Measurements from ENCODE around the gene PGPEP1.
"Not testable (repeated sequence)": the region's sequence is repeated elsewhere in the genome, so short reads cannot be mapped to it uniquely, and the experiment has no call there.

The PGPEP1 gene

DNA sequence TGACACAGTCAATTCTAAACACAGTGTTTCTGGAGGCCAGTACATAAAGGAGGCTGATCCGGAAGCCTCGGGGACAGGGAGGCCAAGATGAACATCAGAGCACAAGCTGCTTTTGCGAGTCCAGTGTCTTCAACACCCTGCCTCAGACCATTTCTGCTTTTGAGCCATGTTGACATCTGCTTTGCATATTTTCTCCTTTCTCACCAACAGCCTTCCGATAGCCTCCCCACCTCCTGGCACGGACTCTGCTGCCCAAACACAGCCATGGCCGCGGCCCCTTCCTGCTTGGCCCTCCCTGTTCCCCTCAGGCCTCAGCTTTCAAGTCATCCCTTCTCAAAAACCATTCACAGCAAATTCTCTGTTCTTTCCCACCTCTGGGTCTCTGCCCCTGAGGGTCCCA lies 53.4 kb downstream of the PGPEP1 start:
- no peak for FAIRE-seq

DNA sequence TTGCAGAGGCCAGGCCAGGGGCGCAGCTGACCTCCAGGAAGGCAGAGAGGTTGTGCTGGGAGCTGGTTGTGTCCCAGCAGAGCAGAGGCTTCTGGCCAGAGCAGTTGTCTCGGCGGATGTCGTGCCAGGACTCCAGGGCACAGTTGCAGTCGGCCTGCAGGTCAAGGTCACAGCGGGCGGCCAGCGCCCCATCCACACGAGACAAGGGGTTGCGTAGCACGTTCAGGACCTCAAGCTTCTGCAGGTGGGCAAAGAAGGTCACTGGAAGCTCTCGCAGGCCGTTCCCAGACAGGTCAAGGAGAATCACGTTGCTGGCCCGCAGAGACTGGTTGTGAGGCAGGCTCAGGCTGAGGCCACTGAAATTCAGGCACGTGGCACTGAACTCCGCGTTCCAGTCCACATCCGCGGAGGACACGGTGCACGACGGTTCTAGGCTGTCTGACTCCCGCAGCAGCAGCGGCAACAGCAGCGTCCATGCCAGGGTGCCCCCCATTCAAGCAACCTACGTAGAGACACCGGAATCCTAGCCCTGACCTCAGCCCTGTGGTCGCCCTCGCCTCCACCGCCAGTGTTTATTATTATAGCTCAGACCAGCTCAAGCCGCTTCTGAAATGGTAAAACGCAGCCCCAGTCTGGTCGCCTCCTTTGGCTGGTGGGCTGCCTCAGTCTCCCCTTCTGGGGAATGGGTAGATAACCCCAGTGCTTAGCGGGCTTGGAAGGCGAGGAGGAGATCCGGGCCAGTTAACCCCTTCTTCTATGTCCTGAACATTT lies 56.3 kb downstream of the PGPEP1 start:
- no peak for FAIRE-seq

- no peak for FAIRE-seq
These were observed 57.1 kb downstream of the PGPEP1 start, which contains the start of gene LRRC25 for GRCh38 chr19:18397242-18398202. Gene LRRC25, minus strand, starts transcription at chr19:18397622. Its CDS starts 659 bp downstream, at chr19:18396963.

DNA sequence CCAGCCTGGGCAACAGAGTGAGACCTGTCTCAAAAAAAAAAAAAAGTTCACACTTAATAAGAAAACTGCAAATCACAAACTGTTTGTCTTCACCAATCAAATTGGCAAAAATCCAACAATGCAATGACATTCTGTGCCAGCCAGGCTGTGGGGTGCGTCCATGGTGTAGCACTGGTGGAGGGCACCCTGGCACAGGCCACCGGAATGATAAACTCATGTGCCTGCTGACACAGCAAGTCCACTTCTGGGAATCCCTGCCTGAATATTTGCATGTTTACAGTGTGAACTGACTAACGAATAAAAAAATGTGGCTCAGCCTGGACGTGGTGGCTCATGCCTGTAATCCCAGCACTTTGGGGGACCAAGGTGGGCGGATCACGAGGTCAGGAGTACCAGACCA lies 58.6 kb downstream of the PGPEP1 start:
- FAIRE-seq: no peak

GRCh38 chr19:18401580-18402112 lies 61.2 kb downstream of the PGPEP1 start:
- no peak for FAIRE-seq

DNA sequence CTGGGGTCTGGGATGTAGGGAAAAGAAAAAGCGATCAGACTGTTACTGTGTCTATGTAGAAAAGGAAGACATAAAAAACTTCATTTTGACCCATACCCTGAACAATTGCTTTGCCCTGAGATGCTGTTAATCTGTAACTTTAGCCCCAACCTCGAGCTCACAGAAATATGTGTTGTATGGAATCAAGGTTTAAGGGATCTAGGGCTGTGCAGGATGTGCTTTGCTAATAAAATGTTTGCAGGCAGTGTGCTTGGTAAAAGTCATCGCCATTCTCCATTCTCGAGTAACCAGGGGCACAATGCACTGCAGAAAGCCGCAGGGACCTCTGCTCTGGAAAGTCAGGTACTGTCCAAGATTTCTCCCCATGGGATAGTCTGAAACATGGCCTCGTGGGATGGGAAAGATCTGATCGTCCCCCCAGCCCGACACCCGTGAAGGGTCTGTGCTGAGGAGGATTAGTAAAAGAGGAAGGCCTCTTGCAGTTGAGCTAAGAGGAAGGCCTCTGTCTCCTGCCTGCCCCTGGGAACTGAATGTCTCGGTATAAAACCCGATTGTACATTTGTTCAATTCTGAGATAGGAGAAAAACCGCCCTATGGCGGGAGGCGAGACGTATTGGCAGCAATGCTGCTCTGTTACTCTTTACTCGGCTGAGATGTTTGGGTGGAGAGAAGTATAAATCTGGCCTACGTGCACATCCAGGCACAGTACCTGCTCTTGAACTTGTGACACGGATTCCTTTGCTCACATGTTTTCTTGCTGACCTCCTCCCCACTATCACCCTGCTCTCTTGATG lies 62.3 kb downstream of the PGPEP1 start:
- not testable (repeated sequence) for FAIRE-seq

GRCh38 chr19:18405754-18406153 lies 65.4 kb downstream of the PGPEP1 start:
- not testable (repeated sequence) for FAIRE-seq

GRCh38 chr19:18406749-18407148 lies 66.4 kb downstream of the PGPEP1 start:
- FAIRE-seq: no peak

- FAIRE-seq: no peak
These were observed 67.7 kb downstream of the PGPEP1 start for GRCh38 chr19:18408053-18408476.

DNA sequence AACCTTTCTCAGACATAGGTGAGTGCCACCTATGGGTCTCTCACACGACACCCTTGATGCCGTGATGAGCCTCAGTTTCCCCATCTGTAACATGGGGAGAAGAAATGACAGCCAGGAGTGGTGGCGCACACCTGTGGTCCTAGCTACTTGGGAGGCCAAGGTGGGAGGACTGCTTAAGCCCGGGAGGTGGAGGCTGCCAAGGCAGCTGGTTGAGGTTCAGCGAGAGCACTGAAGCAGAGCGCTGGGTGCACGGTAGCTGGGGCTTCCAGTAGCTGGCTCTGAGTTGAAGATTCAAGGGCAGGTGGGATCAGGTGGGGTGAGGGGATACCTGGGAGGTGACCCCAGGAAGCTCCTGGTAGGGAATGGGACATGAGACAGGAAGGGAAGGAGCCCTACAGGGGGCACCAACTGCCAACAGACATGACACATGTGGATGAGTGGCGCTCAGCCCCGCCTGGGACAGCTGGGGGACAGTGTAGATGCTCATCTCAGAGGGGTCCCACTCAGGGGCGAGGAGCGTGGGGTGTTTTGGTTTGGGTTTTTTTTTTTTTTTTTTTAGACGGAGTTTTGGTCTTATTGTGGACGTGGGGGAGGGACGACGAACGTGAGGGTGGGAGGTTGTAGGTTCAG lies 72.3 kb downstream of the PGPEP1 start:
- no peak for FAIRE-seq

- FAIRE-seq: no peak
These were observed 74.2 kb downstream of the PGPEP1 start for GRCh38 chr19:18414504-18415177.

- FAIRE-seq: no peak
These were observed 74.9 kb downstream of the PGPEP1 start for GRCh38 chr19:18415178-18415867.

GRCh38 chr19:18416778-18417249 lies 76.4 kb downstream of the PGPEP1 start:
- FAIRE-seq: no peak

- no peak for FAIRE-seq
These were observed 77.0 kb downstream of the PGPEP1 start for GRCh38 chr19:18417250-18418028.

GRCh38 chr19:18418029-18418482 lies 77.7 kb downstream of the PGPEP1 start:
- FAIRE-seq: no peak

DNA sequence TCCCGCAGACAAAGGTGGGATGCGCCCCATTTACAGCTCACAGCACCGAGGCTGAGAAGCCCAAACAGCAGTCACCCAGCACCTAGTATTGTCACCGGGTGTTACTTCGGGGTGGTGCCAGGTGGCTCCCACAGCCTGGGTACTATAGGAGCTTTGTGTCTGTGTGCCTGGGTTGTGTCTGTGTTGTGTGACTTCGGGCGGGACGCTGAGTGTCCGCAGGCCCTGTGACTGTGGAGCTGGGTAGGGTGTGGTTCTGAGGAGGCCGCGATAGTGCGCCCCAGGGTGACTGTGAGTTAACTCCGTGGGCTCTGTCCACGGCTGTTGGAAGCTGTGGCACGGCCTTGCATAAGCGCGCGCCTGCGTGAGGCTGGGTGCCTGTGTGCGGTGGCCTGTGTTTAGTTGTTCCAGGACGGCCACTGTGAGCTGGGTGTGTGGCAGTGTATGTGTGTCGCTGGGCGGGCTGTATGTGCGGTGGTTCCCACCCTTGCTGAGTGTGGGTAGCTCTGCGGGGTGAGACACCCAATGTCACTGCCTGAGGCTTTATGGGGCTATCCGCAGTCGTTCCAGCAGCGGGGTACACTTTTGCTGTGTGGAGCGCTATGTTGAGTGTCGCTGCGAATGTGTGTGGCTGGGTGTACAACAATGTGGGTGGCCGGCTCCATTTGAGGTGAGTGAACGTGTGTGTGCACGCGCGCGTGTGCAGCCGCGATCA lies 78.2 kb downstream of the PGPEP1 start:
- no peak for FAIRE-seq

DNA sequence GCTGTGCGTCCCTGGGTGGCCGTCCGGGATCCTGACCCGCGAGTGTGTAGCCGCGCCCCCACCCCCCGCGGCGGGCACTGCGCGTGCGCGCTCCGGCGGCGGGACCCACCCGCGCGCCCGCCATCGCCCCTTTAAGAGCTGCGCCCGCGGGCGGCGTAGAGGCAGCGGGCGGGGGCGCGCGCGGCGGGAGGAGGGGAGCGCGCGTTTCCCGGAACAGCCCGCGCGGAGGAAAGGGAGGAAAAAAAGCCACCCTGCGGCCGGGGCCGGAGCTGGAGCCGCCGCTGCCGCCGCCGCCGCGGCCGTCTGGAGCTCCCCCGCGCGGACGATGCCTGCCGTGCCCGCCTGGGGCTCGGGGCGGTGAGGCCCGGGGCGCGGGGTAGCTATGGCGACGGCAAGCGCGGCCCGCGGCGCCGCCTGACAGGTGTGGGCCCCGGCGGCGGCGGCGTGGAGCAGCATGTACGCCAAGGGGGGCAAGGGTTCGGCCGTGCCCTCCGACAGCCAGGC lies 78.8 kb downstream of the PGPEP1 start, which contains the start of gene SSBP4:
Gene SSBP4 (plus strand): TSS at position 204 of the 504 bp plus-strand sequence. CDS start 251 bp downstream, at position 455.
- no peak for FAIRE-seq

Measured in islet of Langerhans (tissue), 1 donor.